Testis (tissue), 2 donors: ENCODE results near the gene C9orf50.

Experiments
- CTCF ChIP-seq, 3 experiments: fragments of 450-650 bp in 2 of 3; fragments of 200-600 bp in 1 of 3; sonication (generic) in 1 of 3; IDR thresholded peaks; one replicate each; pipeline ENCODE4 v1.5.1; 2016 to 2019; ENCODE audit warnings: antibody characterized with exemption in 3 of 3, mild to moderate bottlenecking in 2 of 3, moderate library complexity in 1 of 3
- POLR2A ChIP-seq: fragments of 450-650 bp; IDR thresholded peaks from one replicate; pipeline ENCODE4 v1.6.1; 2017; ENCODE audit warnings: antibody characterized with exemption, mild to moderate bottlenecking, moderate library complexity

- TF ChIP-seq CTCF (IDR thresholded peaks at IDR 0.05): no peak
- no peak for TF ChIP-seq POLR2A
Measured at GRCh38 chr9:129591916-129592315, 29.0 kb downstream of the C9orf50 start.
